ENCODE measurements around the gene PLXDC2. TPM values are rescaled to one million over a fixed set of nuclear protein-coding genes. Genes with fewer than 3 reads are reported as not detected.

PLXDC2 gene
- total and polyA plus RNA-seq, 2 experiments from 2014 or later, result 39.9 to 52.2 TPM

DNA sequence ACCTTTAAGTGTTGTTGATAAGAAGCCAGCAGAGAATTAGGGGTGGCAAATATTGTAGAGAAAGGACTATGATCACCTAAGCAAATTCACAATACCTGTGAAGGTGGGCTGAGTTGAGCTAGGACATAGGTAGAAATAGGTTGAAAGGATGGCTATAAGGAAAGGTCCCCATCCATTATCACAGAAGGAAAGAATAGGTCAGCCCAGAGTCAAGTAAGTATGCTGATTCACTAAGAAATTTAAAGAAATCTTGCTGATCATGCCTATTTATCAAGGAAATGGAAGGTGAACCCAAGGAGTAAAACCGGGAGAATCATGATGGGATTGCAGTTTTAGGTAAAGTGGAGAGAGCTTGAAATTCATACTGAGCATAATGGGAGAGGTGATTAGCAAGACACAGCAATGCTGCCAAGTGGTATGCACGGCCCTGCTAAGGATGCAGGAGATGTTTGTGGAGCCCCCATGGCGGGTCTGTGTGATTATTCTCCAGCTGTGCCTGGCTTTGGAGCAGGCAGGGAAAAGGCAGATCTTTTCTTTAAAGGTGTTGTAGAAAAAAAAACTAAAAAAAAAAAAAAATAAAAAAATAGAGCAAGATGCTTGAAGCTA is 399.4 kb downstream of the PLXDC2 start:
- Histone ChIP-seq H3K27ac (no peak overlapping the region), H3K9me3 (ENCODE audit: low read depth) (no peaks in the 10 kb centered on the region), H2AFZ (no peak overlapping the region), H3K4me1 (ENCODE audit: insufficient read depth) (no peaks in the 10 kb centered on the region), H4K20me1 (ENCODE audit: insufficient read depth, poor library complexity, severe bottlenecking) (no peaks in the 10 kb centered on the region), H3K79me2 (no peaks in the 10 kb centered on the region), H3K4me3 (no peak overlapping the region), H3K9me2 (replicated peaks; ENCODE audit: insufficient read depth) (no peaks in the 10 kb centered on the region), H3K27me3 (no peaks in the 10 kb centered on the region), H3K36me3 (replicated peaks; ENCODE audit: insufficient read depth, low read depth) (no peaks in the 10 kb centered on the region), H3K4me2 (no peak overlapping the region)
- TF ChIP-seq, protein P1, sequence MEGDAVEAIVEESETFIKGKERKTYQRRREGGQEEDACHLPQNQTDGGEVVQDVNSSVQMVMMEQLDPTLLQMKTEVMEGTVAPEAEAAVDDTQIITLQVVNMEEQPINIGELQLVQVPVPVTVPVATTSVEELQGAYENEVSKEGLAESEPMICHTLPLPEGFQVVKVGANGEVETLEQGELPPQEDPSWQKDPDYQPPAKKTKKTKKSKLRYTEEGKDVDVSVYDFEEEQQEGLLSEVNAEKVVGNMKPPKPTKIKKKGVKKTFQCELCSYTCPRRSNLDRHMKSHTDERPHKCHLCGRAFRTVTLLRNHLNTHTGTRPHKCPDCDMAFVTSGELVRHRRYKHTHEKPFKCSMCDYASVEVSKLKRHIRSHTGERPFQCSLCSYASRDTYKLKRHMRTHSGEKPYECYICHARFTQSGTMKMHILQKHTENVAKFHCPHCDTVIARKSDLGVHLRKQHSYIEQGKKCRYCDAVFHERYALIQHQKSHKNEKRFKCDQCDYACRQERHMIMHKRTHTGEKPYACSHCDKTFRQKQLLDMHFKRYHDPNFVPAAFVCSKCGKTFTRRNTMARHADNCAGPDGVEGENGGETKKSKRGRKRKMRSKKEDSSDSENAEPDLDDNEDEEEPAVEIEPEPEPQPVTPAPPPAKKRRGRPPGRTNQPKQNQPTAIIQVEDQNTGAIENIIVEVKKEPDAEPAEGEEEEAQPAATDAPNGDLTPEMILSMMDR (IDR thresholded peaks at IDR 0.05; ENCODE audit: poor library complexity), result no peak
- TF ChIP-seq EZH2phosphoT487 (IDR thresholded peaks at IDR 0.05; ENCODE audit: low read depth, severe bottlenecking, unreplicated experiment) (no peak), EZH2 (IDR thresholded peaks at IDR 0.05; ENCODE audit: borderline replicate concordance) (no peak)
- DNase-seq (ENCODE audit: low spot score), result no peak
- WGBS (ENCODE audit: low lambda C conversion rate, missing lambda C conversion rate), result 59% methylated on average over 3 of the region's 3 CpGs

- Histone ChIP-seq H2AFZ (no peak overlapping the region), H4K20me1 (ENCODE audit: insufficient read depth, poor library complexity, severe bottlenecking) (no peaks in the 10 kb centered on the region), H3K27me3 (no peaks in the 10 kb centered on the region), H3K4me1 (ENCODE audit: insufficient read depth) (no peaks in the 10 kb centered on the region), H3K4me2 (no peak overlapping the region), H3K9me3 (ENCODE audit: low read depth) (no peaks in the 10 kb centered on the region), H3K4me3 (no peak overlapping the region), H3K27ac (no peak overlapping the region), H3K9me2 (replicated peaks; ENCODE audit: insufficient read depth) (no peaks in the 10 kb centered on the region), H3K79me2 (no peaks in the 10 kb centered on the region), H3K36me3 (replicated peaks; ENCODE audit: insufficient read depth, low read depth) (no peaks in the 10 kb centered on the region)
- no peak for DNase-seq (ENCODE audit: low spot score)
- WGBS (ENCODE audit: low lambda C conversion rate, missing lambda C conversion rate), result 47% methylated on average over 1 of the region's 1 CpG
- TF ChIP-seq EZH2phosphoT487 (IDR thresholded peaks at IDR 0.05; ENCODE audit: low read depth, severe bottlenecking, unreplicated experiment) (no peak), EZH2 (IDR thresholded peaks at IDR 0.05; ENCODE audit: borderline replicate concordance) (no peak)
- TF ChIP-seq, protein P1 (IDR thresholded peaks at IDR 0.05; ENCODE audit: poor library complexity), result no peak
Measured at GRCh38 chr10:20221356-20221755, 405.1 kb downstream of the PLXDC2 start.

DNA sequence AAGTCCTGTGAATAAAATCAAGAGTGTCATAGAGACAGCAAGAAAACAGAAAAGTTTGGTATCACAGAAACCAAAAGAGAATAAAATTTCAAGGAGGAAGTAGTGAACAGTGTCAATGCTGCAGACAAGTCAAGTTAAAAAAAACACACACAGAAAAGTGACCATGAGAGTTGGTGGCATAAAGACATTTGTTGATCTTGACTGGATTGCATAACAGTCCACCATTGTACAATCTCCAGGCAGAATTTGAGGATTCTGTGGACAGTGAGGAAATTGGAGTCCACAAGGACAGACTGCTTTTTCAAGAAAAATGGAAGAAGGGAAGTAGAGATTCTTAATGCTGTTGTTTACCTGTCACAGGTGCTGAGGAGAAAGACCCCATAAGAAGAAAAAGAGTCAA is 412.5 kb downstream of the PLXDC2 start:
- Histone ChIP-seq H4K20me1 (ENCODE audit: insufficient read depth, poor library complexity, severe bottlenecking) (no peaks in the 10 kb centered on the region), H3K27me3 (no peaks in the 10 kb centered on the region), H3K9me2 (replicated peaks; ENCODE audit: insufficient read depth) (no peaks in the 10 kb centered on the region), H3K79me2 (no peaks in the 10 kb centered on the region), H2AFZ (no peak overlapping the region), H3K4me3 (no peak overlapping the region), H3K27ac (no peak overlapping the region), H3K9me3 (ENCODE audit: low read depth) (no peaks in the 10 kb centered on the region), H3K36me3 (replicated peaks; ENCODE audit: insufficient read depth, low read depth) (no peaks in the 10 kb centered on the region), H3K4me1 (ENCODE audit: insufficient read depth) (no peaks in the 10 kb centered on the region), H3K4me2 (no peak overlapping the region)
- DNase-seq (ENCODE audit: low spot score), result no peak
- TF ChIP-seq, protein P1 (IDR thresholded peaks at IDR 0.05; ENCODE audit: poor library complexity), result no peak
- TF ChIP-seq EZH2 (IDR thresholded peaks at IDR 0.05; ENCODE audit: borderline replicate concordance) (no peak), EZH2phosphoT487 (IDR thresholded peaks at IDR 0.05; ENCODE audit: low read depth, severe bottlenecking, unreplicated experiment) (no peak)

All from hepatocyte (in vitro differentiated cells).